HG03575 (cell line): ENCODE results near the gene CENPE.
A peak's percentile ranks its signal among the peaks of the same experiment; 100 is the strongest.

Source experiments
- ATAC-seq: cut with Tn5 transposase; IDR thresholded peaks from one replicate; pipeline ENCODE4 v1.9.1; 2021; ENCODE audit not compliant: unreplicated experiment, insufficient number of reproducible peaks, low FRiP score; ENCODE audit errors: extremely low read depth

The CENPE gene

DNA sequence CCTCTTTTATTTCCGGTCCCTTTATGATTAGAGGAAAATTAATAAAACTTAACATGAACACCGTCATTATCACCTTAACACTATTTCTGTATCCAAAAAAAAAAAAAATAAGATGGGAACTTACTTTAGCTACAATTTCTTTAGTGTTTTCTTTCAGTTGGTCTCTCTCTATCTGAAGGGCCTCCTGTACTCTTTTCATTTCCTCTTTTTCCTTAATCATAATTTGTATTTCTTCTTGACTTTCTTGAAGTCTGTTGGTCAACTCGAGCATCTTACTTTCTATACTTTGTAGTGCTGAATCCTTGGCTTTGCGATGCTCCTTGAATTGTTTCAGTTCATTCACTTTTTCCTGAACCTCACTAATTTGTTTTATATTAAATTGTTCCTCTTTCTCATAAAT, 53.2 kb downstream of the CENPE start:
- ATAC-seq, result no peak

DNA sequence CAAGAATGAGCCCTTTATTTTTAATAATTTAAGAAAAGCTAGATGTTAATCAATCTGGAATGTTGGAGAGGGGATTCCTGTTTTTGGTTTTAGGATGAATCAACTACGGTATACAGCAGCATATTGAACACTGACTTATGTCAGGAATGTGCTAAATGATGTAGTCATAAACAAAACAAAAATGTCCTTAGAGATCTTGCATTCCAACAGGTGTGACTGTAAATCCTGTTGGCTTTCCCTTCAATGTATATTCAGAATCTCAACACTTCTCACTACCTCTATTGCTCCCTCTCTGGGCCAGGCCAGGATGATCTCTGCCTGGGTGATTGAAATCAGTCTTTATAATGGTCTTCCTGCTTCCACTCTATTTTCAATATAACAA, 60.7 kb downstream of the CENPE start:
- ATAC-seq, result no peak

DNA sequence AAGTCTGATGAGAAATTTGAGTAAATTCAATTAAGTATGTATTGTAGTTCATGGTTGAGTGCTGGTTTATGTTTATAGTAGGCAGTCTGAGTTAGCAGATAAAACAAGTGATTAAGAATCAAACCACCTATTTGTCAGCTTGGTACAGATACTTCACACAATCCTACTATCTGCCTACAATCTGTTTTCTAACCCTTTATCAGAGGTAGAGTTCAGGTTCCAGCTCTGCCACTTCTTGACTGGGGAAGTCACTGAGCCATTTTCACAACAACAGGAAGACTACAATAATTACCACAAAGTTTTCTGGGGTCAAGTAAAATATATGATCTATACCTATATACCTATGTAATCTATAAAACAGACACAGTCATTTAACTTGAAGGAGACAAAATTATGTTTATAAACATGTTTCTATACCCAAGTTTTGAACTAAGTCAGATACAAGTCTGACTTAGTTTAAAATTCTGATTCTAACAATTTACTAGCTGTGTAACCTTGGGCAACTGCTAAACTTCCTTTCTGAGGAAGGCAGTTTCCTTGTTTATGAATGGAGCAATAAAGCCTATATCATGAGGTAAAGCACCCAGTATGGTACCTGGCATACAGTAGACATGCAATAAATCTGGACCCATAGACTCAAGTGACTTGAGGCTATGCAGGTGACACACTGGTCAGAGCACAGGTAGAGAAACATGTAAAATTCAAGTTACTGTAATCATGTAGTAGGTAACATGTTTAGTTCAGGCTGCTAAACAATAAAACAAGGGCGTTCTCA, 61.3 kb downstream of the CENPE start:
- ATAC-seq, result no peak

DNA sequence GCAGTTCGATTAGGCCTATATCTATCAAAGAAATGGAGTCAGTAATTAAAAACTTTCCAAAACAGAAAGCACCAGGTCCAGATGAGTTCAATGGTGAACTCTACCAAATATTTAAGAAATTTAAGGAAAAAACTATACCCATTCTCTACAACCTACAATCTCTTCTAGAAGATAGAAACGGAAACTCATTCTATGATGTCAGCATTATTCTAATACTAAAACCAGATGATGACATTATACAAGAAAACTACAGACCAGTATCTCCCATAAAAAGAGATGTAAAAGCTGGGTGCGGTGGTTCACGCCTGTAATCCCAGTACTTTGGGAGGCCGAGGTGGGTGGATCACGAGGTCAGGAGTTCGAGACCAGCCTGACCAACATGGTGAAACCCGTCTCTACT, 69.0 kb downstream of the CENPE start:
- ATAC-seq, result no peak

DNA sequence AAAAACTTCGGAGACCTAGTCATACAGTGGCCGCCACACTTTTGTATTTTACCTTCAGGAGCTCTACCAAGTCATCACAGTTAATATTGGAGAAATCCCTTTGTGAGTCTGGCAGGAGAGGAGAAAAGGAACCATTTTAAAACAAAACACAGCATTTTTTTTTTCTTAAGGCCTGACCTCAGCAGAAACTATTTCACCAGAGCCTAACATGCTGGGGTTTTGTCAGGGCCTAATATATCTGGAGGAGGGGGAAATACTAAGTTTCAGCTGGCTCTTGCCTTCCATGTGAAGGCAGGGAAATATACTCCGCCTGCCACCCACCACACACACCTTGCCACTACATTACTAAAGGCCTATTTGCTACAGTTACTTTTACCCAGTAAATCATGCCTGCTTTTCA, 72.0 kb downstream of the CENPE start:
- no peak for ATAC-seq

DNA sequence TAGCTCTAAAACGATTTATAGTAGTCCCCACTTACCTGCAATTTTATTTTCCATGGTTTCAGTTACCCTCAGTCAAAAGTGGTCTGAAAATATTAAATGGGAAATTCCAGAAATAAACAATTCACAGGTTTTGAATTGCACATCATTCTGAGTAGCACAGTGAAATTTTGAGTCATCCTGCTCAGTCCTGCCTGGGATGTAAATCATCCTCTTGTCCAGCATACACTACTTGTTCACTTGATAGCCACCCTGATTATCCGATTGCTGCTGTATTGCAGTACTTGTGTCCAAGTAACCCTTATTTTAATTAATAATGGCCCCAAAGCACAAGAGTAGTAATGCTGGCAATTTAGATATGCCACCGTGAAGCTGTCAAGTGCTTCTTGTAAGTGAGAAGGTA, 75.0 kb downstream of the CENPE start:
- ATAC-seq, result no peak

DNA sequence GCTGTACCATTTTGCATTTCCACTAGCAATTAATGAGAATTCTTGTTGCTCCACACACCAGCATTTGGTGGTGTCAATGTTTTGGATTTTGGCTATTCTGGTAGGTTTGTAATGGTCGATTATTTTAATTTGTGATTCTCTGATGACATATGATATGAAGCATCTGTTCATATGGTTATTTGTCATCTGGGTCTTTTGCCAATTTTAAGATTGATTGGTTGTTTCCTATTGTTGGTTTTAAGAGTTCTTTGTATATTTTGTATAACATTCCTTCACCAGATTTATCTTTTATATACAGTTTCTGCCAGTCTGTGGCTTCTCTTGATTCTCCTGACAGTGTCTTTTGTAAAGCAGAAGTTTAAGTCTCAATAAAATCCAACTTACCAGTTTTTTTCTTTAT, 80.0 kb downstream of the CENPE start:
- ATAC-seq, result no peak

DNA sequence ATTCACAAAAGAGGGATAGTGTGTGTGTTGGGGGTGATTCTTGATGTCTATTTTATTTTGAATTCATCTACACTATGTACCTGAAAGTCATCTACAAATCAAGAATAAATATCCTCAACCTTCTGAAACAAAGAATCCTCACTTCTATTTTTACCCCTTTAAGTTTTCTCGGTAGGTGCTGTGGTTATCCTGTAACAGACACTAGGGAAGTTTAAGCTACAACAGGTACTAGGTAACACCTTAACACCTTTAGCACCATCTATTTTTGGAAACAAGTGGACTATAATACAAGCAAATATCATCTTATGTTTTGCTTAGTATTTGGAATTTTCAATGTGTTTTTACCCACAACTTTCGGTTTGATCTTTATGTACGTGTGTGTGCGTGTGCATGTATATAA, 86.5 kb downstream of the CENPE start:
- no peak for ATAC-seq

DNA sequence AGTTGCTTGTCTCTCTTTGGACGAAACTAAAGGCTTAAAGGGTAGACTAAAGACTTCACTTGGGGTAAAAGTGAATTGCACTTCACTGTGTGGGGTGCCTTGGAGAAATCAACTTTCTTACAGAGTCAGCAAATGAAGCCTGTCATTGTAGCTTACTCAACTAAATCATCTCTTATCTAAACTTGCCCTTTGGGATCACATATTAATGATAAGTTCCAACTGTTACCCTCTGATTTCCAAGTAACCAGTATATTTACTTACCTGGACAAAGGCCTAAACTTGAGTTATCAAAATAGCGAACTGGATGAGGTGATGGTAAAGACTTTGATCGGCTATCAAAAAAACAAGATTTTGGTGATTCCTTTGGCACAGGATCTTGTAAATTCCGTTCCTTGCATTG, 89.6 kb downstream of the CENPE start:
- no peak for ATAC-seq

DNA sequence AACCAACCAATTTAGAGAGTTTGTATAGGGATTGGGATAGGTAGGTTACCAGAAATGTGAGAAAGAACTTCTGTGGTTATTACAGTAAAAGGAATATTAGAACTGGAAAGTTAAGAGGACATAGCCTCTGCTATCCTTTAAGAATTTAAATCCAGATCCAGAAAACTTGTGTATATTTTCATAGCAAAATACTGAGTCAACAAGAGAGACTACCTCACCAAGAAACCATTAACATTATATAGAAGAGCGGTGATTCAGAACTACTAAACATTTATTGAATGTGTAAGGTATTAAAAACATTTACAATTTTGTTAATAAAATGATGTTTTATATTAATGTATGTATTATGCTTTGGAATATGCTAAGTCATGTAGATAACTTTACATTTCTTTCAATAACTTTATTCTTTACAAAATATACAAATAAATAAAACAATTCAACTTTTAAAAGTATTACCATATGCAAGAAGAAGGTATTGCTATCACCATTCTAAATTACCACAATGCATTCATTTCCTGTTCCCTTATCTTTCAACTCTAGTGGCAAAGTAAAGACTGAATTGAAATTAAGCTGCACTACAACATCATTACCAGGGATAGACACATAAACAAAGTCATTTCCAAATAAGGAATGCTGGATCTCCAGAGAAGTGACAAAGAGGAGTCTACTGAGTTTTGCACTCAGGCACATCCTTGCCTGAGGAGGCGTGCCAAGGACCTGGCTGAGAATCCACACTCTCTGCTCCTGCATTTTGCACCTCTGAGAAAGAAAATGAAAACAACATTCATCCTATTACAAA, 92.4 kb downstream of the CENPE start:
- no peak for ATAC-seq

DNA sequence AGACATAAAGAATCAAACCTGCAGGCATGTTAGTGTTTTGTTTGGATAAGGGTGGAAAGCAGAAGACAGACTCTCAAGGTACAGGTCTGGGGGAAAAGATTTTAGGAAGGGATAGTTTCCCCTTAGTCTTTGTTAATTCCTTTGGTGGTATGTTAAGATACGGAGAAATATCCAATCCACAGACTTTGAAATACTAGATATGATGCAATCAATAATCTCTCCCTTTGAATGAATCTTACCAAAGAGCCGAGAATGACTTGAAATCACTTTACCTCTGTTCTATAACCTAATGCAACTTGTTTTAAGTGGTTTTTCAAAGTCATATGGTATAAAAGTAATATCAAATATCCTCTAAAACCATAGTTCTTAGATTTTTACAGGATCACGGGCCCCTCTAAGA, 93.3 kb downstream of the CENPE start:
- ATAC-seq, result no peak

DNA sequence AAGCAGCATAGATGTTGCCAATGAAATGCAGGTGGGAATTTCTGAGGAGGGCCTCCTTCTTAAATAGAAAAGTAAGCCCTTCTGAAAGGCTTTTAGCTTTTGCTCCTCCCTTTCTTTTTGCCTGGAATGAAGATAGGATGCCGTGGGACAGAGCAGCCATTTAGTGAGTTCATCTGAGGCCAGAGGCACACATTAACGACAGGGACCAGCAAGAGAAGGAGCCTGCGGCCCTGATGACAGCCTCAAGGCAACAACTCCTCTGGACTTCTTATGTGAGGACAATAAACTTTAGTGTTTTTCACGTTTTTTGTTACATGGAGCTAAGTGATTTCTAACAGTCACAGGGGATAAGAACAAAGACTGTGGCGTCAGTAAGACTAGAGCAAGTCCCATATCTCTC, 97.5 kb downstream of the CENPE start:
- ATAC-seq, result no peak

DNA sequence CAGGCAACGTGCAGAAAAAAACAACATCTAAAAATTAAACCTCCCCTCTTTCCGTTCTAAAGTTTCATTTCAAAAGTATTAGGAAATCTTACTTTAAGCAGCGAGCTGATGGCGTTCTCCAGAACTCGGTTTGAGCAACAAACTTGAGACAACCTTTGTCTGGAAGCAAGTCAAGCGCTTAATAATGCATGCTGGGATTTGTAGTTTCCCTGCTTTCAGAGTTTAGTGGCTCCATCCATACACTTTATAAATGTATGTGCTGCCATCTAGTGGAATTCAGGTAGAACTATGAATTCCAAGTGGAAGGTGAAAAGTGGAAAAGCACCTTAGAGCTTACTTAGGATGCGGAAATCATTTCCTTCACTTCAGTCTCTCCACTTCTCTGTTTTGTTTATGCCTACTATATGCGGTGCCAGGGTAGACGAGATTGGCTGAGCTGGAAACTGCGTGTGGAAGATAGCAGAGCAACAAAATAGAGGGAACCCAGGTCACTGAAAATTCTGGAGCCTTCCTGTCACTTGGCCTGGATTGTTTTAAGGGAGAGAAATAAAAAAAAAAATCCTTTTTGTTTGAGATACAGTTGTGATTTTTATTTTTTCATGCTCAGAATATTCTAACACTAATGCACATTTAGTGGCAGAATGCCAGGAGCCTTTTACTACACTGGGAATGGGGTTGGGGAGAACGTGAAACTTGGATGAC, 98.3 kb downstream of the CENPE start, which contains the start of gene BDH2:
Gene BDH2, minus strand, starts transcription at position 144 of the 702 bp plus-strand sequence. CDS start 3,580 bp downstream, outside the sequence.
- ATAC-seq, result peak; percentile 90

DNA sequence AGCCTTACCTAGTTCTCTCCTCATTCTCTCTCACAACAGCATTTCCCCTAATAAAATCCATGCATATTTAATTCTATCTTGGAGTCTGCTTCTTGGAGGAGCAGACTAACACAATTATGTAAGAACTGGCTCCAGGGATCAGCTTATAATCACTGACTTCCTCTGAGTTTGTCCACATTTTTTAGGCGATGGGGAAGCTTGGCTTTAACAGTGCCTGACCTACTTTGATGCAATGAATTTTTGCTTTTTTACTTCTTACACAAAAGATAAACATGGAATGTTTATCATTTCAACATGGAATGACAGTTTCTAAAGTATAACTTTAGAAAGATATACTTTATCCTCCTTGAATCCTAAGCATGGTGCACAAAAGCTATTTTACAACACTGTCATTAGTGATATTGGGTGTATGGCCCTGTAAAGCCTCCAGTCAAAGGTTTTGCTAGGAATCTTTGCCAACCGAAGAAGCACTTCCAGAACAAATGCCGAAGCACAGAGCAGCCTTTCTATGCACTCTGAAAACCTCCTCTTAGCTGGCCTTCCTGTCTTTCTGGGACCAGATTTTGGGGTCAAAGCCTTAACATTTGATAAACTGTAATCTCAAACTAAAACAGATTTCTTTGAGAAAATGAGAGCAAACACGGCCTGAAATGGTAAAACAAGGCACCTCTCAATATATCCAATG, 99.2 kb downstream of the CENPE start:
- ATAC-seq, result no peak

DNA sequence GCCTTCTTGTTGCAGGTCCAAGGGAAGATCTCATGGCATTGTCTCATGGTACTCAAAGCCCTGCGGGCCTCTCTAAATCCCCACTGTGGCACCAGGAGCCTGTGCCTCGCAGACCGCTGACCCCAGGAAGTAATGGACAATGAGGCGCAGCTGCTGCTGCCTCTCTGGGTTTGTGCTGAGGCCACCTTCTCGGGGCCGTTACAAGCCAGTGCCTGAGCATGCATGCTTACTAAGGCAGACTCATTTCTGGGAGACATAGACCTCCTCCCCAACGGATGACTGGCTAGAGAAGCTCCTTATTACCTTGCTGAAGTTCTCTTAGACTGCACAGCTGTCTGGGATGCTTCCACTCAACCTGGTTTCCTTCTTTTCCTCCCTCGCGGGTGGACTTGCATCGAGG, 99.8 kb downstream of the CENPE start:
- ATAC-seq, result no peak

DNA sequence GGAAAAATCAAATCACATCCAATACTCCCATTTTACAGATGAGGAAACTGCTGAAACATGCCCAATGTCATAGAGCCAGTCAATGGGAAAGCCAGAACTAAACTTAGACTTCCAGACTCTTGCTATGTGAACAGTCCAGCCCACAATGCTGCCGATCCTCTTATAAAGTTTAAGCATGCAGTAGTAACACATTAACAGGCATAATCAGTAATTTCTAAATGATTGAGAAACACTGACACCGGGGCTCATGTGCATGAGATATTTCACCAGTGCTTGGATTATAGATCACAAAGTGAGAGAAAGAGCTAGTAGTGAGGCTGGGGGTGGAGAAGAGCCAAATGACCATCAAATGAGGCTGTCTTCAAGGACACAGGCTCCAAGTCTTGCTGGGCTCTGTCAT, 101.0 kb downstream of the CENPE start:
- no peak for ATAC-seq

DNA sequence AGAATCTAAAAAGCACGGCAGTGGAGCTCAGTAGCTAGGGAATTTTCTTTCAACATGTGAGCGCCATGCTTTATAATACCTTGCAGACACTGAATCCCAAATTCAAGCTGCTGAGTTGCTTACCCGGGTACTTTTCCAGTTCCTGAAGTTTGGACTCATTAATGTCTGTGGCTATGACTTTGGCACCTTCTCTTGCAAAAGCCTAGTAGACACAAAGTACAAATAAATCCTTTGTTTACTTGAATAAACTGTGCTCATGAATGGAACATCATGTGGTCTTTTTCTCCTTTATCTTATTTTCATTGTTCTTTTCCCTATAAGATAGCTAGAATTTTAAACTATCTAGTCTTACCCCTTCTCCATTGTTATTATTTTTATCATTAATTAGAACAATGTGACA, 103.1 kb downstream of the CENPE start:
- no peak for ATAC-seq

DNA sequence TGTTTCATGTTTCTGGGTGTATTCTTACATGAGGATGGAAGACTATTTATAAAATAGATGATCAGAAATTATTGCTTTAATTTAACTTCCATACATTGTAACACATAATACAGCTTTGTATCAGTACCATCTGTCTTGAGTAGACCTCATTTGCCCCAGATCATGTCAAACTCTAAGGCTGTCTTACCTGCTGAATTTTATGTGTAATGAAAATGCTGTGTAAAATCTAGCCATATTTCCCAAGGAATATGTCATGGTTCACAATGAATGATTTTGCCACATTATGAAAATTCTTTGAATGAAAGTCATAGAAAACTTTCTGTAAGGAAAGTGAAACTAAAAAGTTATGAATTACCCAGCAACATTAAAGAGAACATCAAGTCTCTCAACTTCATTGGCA, 105.9 kb downstream of the CENPE start:
- no peak for ATAC-seq

DNA sequence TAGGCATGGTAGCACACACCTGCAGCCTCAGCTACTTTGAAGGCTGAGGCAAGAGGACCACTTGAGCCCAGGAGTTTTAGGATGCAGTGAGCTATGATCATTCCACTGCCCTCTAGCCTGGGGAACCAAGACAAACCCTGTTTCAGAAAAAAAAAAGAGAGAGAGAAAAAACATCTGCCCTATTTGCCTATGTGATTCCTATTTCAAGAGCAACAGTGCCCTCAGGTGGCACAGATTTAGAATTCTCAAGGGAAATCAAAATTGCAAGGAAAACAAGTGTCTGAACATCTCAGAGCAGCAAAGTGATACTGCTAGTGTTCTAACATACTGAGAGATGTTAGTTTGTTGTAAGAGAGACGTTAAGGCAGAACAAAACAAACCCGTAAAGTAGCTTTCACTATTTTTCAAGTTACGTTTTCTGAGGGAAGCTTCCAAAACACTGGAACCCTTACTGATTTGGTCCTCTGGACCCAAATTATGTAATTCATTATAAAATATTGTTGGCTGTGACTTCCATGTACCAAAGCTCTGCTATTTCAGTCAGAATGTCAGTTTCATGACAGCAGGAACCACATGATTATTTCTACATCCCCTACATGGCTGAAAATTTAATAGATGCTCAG, 106.4 kb downstream of the CENPE start:
- peak; percentile 39 for ATAC-seq
